Renal cortical epithelial cell (primary cell): Measurements from ENCODE around the gene AKR1C4. TPM values are rescaled to one million over a fixed set of nuclear protein-coding genes. Genes with fewer than 3 reads are reported as not detected.
"Not testable (repeated sequence)": the region's sequence is repeated elsewhere in the genome, so short reads cannot be mapped to it uniquely, and the experiment has no call there.

Experiments used
- DNase-seq: peaks from one replicate; pipeline ENCODE4 v3.0.0-alpha.2; 2011; ENCODE audit warnings: low read depth
- total RNA-seq: library from RNA; depleted of rRNA; stranded (reverse); fragments of >200 nt; gene quantifications from 2 replicates; pipeline ENCODE4 v1.2.3, GENCODE V29; 2014

Gene AKR1C4
- total RNA-seq, 1 donor from 2014 or later = not detected

DNA sequence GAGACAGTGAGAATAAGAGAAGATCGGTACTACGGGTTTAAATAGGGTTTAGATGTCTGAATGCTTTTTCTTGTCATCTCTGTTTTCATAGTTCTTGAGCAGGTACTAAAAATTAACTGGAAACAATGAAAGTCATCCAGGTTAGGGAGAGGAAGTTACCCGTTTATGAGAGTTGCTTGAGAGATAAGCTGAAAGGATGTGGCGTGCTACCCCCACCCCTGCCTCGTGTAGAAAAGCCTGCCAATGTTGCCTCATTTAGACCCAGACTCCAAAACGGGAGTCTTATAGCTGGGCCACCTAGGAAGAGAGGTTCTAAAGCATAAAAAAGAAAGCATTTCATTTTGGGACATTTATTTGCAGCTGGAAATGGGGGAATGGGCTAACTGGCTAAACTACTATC is 10.2 kb downstream of the AKR1C4 start:
- no peak for DNase-seq

DNA sequence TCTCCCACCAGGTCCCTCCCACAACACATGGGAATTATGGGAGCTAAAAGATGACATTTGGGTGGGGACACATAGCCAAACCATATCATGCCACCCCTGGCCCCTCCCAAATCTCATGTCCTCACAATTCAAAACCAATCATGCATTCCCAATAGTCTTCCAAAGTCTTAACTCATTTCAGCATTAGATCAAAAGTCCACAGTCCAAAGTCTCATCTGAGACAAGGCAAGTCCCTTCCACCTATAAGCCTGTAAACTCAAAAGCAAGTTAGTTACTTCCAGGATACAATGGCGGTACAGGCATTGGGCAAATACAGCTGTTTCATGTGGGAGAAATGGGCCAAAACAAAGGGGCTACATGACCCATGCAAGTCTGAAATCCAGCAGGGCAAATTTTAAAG is 13.1 kb downstream of the AKR1C4 start:
- not testable (repeated sequence) for DNase-seq

DNA sequence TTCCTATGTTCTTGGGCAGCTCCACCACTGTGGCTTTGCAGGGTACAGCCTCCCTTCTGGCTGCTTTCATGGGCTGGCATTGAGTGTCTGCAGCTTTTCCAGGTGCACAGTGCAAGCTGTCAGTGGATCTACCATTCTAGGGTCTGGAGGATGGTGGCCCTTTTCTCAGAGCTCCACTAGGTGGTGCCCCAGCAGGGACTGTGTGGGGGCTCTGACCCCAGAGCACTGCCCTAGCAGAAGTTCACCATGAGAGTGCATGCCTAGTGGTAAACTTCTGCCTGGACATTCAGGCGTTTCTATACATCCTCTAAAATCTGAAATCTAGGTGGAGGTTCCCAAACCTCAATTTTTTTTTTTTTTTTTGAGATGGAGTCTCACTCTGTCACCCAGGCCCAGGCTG is 13.6 kb downstream of the AKR1C4 start:
- not testable (repeated sequence) for DNase-seq

DNA sequence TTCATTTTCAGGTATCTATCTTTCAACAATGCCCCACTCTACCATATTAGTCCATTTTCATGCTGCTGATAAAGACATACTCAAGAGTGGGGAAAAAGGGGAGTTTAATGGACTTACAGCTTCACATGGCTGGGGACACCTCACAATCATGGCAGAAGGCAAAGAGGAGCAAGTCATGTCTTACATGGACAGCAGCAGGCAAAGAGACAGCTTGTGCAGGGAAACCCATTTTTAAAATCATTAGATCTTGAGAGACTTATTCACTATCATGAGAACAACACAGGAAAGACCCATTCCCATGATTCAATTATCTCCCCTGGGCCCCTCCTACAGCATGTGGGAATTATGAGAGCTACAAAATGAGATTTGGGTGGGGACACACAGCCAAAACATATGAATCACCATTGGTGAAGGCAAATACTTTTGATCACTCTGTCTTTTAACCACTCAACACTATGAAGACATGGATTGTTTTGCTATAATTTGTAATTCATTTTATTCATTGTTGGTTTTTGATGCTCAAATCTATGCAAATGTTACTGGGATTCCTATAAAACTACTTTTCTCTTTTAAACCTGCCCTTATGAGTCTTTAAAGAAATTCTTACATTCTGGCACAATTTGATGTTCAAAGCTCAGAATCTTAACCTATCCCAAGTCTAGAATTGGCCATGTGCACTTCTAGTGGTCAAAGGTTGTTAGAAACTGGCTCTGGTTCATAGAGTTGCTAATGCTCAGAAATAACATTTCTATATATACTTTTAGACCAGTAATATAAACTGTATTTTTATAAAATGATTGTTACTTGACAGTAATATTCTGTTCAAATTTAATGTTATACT is 15.3 kb downstream of the AKR1C4 start:
- DNase-seq = no peak

DNA sequence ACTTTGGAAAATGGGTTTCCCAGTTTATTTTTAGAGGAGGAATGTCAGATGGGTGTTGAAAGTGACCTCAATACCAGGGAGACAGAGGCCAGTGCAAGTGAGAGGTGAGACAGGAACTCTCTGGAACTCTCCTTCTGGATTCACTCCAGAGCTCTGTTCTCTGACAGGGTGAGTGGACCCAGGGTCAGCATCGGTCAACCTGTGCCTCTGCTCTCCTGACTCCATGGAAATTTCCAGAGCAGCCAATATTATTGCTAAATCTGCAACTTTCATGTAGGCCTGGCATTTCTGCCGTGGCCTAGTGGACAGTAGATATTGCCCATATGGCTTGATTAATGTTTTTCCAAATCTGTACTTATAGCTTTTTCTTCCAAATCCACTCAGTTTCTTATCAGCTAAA is 20.2 kb downstream of the AKR1C4 start:
- DNase-seq = no peak

DNA sequence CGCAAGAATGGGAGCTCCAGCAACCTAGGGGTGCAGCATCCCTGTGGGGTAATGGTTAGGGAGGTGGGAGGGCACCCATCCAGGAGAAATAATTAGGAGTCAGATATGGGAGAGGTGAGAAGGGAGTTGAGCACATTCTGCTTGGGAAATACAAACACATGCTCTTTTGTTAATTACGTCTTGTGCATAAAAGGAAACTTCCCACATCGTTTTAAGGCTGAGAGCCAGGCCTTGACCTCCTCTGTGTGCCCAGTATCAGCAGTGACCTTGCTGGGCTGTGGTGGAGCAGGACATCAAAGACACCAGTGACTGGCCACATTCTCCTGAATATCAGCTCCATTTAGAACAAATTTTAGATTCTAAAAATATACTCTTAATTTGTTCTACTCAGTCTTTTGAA is 22.6 kb downstream of the AKR1C4 start:
- DNase-seq = no peak

DNA sequence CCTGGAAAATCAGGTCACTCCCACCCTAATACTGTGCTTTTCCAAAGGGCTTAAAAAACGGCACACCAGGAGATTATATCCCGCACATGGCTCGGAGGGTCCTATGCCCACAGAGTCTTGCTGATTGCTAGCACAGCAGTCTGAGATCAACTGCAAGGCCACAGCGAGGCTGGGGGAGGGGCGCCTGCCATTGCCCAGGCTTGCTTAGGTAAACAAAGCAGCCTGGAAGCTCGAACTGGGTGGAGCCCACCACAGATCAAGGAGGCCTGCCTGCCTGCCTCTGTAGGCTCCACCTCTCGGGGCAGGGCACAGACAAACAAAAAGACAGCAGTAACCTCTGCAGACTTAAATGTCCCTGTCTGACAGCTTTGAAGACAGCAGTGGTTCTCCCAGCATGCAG is 26.3 kb downstream of the AKR1C4 start:
- not testable (repeated sequence) for DNase-seq

DNA sequence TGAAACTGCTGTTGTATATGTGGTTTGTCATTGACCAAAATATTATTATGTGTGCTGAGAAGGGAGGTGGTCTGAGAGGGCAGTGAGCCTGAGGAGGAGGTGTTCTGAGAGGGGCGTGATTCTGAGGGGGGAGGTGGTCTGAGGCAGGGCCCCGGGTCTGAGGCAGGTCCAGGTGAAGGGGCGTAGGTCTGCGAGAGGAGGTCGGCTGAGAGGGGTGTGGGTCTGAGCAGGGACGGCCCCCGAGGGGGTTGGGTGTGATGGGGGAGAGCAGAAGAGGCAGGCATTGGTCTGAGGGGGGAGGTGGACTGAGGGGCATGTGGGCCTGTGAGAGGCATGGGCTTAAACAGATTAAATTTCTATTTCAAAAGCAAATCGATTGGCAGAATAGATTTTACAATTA is 32.4 kb downstream of the AKR1C4 start:
- no peak for DNase-seq

DNA sequence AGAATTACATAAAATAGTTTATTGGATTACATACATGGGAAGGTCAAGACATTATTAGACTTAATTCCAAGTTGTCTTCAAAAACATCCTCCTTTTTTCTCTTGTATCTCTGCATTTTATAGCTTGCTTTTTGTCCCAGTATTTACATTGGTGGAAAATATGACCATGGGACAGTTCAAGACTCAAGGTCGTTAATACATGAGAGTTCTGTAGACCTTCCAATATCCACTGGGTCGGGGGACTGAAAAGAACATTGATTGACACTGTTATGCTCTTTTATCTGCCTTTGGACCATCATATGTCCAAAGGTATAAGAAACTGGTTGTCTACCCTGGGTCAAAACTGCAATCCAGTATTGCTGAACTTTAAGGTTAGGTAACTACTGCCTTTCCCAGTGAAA is 36.7 kb downstream of the AKR1C4 start:
- no peak for DNase-seq

DNA sequence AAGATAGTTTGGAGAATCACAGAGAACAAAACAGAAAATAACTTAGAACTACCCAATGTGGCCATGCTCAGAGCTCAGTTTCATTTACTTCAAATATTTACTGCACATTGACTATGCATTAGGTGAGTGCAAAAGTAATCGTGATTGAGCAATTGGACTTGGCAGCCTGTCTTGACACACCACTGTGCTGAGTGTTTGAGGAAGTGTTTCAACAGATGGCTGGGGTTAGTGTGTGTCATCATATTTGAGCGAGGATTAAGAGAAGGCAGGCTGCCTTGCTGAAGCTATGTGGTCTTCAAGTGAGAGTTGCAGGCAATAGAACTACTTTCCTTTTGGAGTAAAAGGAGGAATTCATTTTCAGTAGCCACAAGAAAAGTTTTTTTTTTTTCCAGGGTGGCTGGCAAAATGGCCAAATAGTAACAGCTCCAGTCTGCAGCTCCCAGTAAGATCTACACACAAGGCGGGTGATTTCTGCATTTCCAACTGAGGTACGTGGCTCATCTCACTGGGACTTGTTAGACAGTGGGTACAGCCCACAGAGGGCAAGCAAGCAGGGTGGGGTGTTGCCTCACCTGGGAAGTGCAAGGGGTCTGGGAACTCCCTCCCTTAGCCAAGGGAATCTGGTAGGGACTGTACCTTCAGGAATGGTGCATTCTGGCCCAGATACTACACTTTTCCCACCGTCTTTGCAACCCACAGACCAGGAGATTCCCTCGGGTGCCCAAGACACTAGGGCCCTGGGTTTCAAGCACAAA is 37.6 kb downstream of the AKR1C4 start:
- peak; percentile 78 for DNase-seq

DNA sequence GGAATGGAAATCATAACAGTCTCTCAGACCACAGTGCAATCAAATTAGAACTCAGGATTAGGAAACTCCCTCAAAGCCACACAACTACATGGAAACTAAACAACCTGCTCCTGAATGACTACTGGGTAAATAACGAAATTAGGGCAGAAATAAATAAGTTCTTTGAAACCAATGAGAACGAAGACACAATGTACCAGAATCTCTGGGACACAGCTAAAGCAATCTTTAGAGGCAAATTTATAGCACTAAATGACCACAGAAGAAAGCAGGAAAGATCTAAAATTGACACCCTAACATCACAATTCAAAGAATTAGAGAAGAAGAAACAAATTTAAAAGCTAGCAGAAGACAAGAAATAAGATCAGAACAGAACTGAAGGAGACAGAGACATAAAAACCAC is 40.9 kb downstream of the AKR1C4 start:
- DNase-seq = not testable (repeated sequence)

DNA sequence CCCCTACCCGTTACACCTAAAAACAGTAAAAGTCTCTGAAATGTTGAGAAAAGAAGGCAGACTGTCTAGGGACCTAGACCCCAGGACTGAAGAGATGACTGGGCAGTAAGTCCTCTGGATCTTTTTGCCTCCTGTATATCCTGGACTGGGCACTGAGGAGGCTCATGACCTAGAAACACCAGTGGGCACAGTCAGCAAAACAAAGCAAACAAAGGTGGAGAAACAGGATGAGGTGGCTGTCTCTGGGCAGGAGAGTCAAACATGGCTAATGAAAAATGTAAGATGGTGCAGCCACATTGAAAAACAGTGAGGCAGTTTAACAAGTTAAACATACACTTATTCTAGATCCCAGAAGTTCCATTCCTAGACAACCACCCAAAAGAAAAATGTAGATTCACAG is 45.9 kb downstream of the AKR1C4 start:
- no peak for DNase-seq

DNA sequence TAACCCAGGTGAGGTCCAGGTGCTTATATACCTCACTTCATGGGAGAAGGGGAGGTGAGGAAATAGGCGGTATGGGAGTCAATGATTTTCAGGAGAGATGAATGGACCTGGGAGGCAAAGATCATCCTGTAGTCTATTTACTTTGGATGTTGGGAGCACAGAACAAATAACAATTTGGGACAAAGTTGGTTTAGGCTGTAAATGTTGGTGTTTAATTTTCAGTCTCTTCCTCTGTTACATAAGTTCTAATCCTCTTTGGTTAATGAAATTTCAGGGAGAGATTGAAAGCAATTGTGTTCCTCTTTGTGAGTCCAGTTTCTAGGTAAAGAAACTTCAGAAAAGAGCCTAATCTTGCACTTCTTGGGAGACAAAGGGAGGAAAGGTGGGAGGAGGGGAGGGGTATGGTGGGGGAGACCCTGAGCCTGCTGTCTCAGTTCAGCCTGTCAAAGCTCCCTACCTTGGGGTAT is 46.9 kb downstream of the AKR1C4 start:
- DNase-seq = no peak

DNA sequence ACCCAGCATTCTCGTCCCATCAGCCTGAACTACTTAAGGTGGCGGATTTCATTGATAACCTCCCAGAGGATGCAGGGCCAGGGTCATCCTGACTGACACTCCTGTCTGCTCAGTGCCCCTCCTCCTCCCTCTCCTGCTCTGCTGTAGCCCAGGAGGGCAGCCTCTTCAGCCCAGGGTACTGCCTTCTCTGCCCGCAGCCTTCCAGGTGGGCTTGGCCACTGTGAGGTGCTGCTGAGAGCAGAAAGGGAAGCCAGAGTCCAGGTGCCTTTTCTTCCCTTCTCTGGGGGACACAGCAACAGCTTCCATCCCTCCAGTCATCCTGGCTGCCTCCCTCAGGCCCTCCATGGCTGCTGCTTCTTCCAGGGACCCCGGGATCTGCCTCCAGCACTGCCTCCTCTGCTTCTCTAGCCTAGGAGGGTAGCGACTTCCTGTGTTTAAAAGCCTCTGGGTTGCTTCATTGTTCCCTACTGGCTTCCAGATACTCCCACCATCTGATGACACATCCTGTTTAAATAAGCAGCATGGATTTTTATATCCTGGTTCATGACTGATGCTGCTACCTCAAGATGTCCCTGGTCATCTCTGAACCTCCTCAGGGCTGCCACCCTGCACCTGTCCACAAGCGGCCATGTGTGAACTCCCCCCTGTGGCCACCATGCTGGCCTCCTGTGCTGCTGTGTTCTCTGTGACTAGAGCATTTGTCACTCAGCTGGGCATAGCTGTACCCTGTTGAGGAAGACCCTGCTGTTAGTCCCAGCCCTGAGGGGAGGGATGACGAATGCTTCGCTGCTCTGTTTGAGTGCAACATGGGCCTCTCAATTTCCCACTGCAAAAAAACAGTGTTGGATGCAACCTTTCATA is 55.8 kb downstream of the AKR1C4 start:
- DNase-seq = peak; percentile 53

DNA sequence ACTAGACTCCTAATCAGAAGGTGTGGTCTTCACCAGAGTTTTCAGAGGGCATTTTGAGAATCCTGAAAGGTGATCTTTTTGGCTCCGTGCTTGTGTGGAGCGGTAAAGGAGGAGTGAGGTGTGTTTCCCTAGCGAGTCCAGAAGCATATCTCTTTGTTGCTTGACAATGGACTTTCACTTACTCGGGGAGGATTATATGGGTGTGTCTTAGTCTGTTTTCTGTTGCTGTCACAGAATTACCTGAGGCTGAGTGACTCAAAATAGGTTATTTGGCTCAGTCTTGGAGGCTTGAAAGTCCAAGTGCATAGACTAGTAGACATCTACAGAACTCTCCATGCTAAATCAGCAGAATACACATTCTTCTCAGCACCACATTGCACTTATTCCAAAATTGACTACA is 57.9 kb downstream of the AKR1C4 start:
- DNase-seq = no peak

DNA sequence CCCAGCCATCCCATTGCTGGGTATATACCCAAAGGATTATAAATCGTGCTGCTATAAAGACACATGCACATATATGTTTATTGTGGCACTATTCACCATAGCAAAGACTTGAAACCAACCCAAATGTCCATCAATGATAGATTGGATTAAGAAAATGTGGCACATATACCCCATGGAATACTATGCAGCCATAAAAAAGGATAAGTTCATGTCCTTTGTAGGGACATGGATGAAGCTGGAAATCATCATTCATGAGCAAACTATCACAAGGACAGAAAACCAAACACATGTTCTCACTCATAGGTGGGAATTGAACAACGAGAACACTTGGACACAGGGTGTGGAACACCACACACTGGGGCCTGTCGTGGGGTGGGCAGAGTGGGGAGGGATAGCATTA is 61.1 kb downstream of the AKR1C4 start:
- not testable (repeated sequence) for DNase-seq

DNA sequence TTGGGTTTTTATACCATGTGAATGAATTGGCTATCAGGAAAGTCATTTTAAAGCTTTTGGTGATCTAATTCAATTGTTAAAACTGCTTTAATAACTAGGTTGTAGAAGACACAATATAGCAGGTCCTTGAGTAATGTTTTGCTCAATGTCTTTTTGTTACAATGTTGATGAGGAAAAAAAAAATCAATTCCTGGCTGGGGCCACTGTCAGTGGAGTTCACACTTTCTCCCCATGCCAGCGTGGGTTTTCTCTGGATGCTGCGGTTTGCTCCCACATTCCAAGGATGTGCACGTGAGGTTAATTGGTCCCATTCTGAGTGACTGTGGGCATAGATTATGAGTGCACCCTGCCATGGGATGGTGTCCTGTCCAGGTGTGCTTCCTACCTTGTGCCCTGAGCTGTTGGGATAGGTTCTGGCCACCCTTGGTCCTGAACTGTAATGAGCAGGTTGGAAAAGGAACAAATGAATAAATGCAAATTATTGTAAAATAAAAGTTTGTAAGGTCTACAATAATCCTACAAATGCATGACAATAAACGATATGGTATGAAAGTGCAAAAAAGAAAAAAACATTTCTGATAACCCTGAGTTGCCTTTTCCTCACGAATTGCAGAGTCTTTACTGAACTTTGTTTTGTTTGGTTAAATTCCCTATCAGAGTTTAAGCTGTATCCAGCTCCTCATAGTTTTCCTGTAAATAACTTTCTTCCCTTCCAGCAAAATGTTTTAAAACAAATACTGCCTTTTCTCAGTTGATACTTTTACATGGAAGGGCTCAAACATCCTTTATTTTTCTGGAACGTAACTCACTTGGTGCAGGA is 62.7 kb downstream of the AKR1C4 start:
- DNase-seq = no peak

DNA sequence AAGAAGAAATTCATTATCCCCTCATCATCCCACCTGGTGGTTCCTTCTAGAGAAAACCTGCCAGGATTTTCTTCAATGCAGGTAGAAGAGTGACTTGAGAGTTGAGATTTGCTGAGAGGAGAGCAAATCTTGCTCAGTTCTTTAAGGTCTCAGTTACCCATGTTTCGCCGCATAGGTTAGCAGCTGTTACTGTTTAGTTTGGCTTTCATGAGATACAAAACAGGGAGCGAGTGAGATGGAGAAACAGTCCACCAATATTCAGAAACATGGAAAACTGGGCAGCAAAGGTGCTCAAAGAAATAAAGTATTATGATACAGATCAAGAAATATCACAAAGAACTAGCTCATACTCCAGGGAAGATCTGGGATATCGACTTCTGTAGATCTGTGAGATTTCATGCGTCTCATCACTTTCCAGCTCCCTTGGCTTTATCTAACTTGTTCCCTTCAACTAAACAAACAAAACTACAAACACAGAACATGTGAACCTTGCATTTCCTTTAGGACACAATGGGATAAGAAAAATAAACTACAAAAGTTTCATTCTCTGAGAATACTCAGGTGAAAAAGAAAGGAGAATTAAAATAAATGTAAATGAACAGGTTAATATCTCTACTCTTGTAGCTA is 63.4 kb downstream of the AKR1C4 start:
- no peak for DNase-seq

DNA sequence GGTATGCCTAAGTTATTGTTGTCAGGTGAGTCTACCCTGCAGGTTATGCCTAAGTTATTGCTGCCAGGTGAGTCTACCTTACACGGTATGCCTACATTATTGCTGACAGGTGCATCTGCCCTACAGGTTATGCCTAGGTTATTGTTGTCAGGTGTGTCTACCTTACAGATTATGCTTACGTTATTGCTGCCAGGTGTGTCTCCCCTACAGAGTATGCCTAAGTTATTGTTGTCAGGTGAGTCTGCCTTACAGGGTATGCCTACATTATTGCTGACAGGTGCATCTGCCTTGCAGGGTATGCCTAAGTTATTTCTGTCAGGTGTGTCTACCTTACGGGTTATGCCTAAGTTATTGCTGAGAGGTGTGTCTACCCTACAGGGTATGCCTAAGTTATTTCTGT is 64.2 kb downstream of the AKR1C4 start:
- DNase-seq = no peak

DNA sequence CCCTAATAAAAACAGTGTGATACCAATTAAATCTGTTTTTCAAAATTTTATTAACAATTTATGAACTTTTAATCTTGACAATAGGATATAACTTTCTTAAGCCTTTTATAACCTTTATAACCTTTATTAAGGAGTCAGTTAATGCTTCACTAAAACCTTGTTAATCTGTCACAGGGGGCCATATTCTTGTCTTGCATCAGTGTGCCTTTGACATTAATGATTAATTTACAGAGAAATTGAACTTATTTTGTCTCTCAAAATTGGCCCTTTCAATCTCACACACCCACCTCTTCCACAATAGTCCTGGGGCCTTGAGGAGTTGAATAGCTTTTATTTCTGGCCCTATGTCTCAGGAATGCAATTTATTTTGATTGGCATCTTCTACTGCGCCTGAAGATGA is 68.5 kb downstream of the AKR1C4 start:
- DNase-seq = peak; percentile 76

DNA sequence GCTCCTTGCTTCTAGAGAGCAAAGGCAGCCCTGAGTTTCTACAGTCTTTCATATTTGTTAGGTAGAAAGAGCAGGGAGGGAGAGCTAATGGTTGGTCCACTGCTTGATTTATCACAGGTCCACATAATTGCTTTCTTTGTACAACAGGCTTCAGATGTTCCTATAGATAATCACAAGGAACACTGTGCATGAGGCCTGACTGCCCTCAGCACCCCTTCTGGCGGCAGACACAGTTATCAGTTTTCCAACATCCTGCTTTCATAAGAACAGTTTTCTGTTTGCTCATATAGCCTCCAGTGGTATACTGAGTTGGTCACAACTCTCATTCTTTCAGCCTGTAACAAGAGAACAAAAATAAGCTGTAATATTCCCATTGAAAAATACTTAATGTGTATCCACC is 69.7 kb downstream of the AKR1C4 start:
- DNase-seq = no peak
